Measurements from ENCODE around the gene FH.

FH gene

GRCh38 chr1:241453732-241454131, 65.8 kb downstream of the FH start:
- no peak for DNase-seq

GRCh38 chr1:241451956-241452355, 67.6 kb downstream of the FH start:
- DNase-seq, result no peak
